Trophoblast cell (in vitro differentiated cells and primary cell): ENCODE results near the gene PARD3B.

ENCODE experiments used
- DNase-seq, 2 donors: peaks; one replicate each; pipeline ENCODE4 v3.0.0-alpha.2; 2016
- H2AFZ ChIP-seq: 2 replicates; pipeline ENCODE4 v1.6.1; 2013; ENCODE audit warnings: low read length, moderate library complexity, mild to moderate bottlenecking; ENCODE audit not compliant: insufficient read depth, poor library complexity
- H2AK5ac ChIP-seq: 2 replicates; pipeline ENCODE4 v1.6.1; 2013; ENCODE audit warnings: mild to moderate bottlenecking, low read length
- H2BK120ac ChIP-seq: 2 replicates; pipeline ENCODE4 v1.6.1; 2013; ENCODE audit warnings: low read length, mild to moderate bottlenecking, moderate library complexity; ENCODE audit not compliant: insufficient read depth, poor library complexity
- H2BK12ac ChIP-seq: 2 replicates; pipeline ENCODE4 v1.6.1; 2013; ENCODE audit warnings: mild to moderate bottlenecking, low read length, moderate library complexity
- H2BK5ac ChIP-seq: 2 replicates; pipeline ENCODE4 v1.6.1; 2013; ENCODE audit warnings: low read length, low read depth, moderate library complexity, mild to moderate bottlenecking; ENCODE audit not compliant: poor library complexity
- H3K14ac ChIP-seq: 2 replicates; pipeline ENCODE4 v1.6.1; 2013; ENCODE audit warnings: mild to moderate bottlenecking, low read length
- H3K18ac ChIP-seq: 2 replicates; pipeline ENCODE4 v1.6.1; 2013; ENCODE audit warnings: mild to moderate bottlenecking, low read length
- H3K23ac ChIP-seq: 2 replicates; pipeline ENCODE4 v1.6.1; 2013; ENCODE audit warnings: low read length
- H3K27ac ChIP-seq: 2 replicates; pipeline ENCODE4 v1.5.1; 2013; ENCODE audit warnings: low read depth, mild to moderate bottlenecking, inconsistent platforms, low read length, moderate library complexity
- H3K27me3 ChIP-seq: 2 replicates; pipeline ENCODE4 v1.6.1; 2013; ENCODE audit warnings: inconsistent platforms, mild to moderate bottlenecking, low read length, moderate library complexity; ENCODE audit not compliant: insufficient read depth
- H3K36me3 ChIP-seq, 2 experiments: 1 replicate in 1 of 2; 2 replicates in 1 of 2; pipeline ENCODE4 v1.6.1; 2013; ENCODE audit warnings: low read length in 2 of 2, mild to moderate bottlenecking in 2 of 2, moderate library complexity in 1 of 2; ENCODE audit not compliant: insufficient read depth in 2 of 2, control insufficient read depth in 1 of 2
- H3K4ac ChIP-seq: 2 replicates; pipeline ENCODE4 v1.6.1; 2013; ENCODE audit warnings: low read depth, mild to moderate bottlenecking, low read length, moderate library complexity
- H3K4me1 ChIP-seq, 2 experiments: 1 replicate in 1 of 2; 2 replicates in 1 of 2; pipeline ENCODE4 v1.6.1; 2013; ENCODE audit warnings: low read length in 2 of 2, mild to moderate bottlenecking in 2 of 2, moderate library complexity in 1 of 2; ENCODE audit not compliant: insufficient read depth in 2 of 2, control insufficient read depth in 1 of 2
- H3K4me2 ChIP-seq: 2 replicates; pipeline ENCODE4 v1.6.1; 2013; ENCODE audit warnings: inconsistent platforms, mild to moderate bottlenecking, low read length, moderate library complexity
- H3K4me3 ChIP-seq: 2 replicates; pipeline ENCODE4 v1.5.1; 2013; ENCODE audit warnings: mild to moderate bottlenecking, low read depth, low read length, inconsistent platforms
- H3K79me1 ChIP-seq: one replicate; pipeline ENCODE4 v1.6.1; 2013; ENCODE audit warnings: low read length
- H3K79me2 ChIP-seq: 2 replicates; pipeline ENCODE4 v1.6.1; 2013; ENCODE audit warnings: low read length, mild to moderate bottlenecking; ENCODE audit not compliant: control insufficient read depth, insufficient read depth, poor library complexity
- H3K9ac ChIP-seq: 2 replicates; pipeline ENCODE4 v1.6.1; 2013; ENCODE audit warnings: mild to moderate bottlenecking, low read length
- H3K9me3 ChIP-seq: 2 replicates; pipeline ENCODE4 v1.6.1; 2013; ENCODE audit warnings: low read depth, mild to moderate bottlenecking, control low read depth, inconsistent platforms, low read length; ENCODE audit not compliant: insufficient read depth
- H4K12ac ChIP-seq: 2 replicates; pipeline ENCODE4 v1.6.1; 2013; ENCODE audit warnings: low read depth, mild to moderate bottlenecking, low read length, moderate library complexity
- H4K8ac ChIP-seq: 2 replicates; pipeline ENCODE4 v1.6.1; 2013; ENCODE audit warnings: low read depth, mild to moderate bottlenecking, low read length, moderate library complexity
- H4K91ac ChIP-seq: one replicate; pipeline ENCODE4 v1.6.1; 2013; ENCODE audit warnings: low read depth, mild to moderate bottlenecking, low read length, moderate library complexity
- WGBS: extraction: QIAGEN DNeasy Blood & Tissue Kit; methylation state at CpG from one replicate; pipeline ENCODE4 v1.1.7; 2013; ENCODE audit warnings: missing lambda C conversion rate; ENCODE audit not compliant: insufficient read length, insufficient coverage; ENCODE audit errors: extremely low coverage; 5-methylcytosine and 5-hydroxymethylcytosine counted together

The PARD3B gene

DNA sequence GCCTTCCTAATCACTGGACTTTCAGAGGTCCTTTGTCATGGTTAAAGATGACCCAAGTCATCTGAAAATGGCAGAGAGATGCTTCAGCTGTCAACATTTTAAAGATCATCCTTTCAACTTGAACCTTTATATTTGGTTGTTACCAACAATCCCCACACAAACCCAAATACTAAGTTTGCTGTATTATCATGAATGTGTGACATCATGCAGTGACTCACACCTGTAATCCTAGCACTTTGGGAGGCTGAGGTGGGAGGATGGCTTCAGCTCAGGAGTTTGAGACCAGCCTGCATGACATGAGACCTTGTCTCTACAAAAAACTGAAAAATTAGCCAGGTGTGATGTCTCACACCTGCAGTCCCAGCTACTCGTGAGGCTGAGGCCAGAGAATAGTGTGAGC is 1081.8 kb downstream of the PARD3B start:
- Histone ChIP-seq H3K14ac (no peak overlapping the region), H4K91ac (no peak overlapping the region), H3K9me3 (no peaks in the 10 kb centered on the region), H3K4me1 (peaks cover 2% of the 10 kb centered on the region in 2 experiments), H2AK5ac (no peak overlapping the region), H2BK5ac (no peak overlapping the region), H3K4me2 (no peak overlapping the region), H3K27ac (no peak overlapping the region), H3K36me3 (no peaks in the 10 kb centered on the region), H3K23ac (no peak overlapping the region), H4K8ac (no peak overlapping the region), H3K79me1 (no peaks in the 10 kb centered on the region), H2AFZ (no peak overlapping the region), H3K79me2 (no peaks in the 10 kb centered on the region), H3K9ac (no peak overlapping the region), H4K12ac (no peak overlapping the region), H3K4ac (no peak overlapping the region), H3K4me3 (no peak overlapping the region), H3K27me3 (no peaks in the 10 kb centered on the region), H2BK12ac (no peak overlapping the region), H2BK120ac (no peak overlapping the region), H3K18ac (no peak overlapping the region)
- WGBS, result no CpG with 5 or more reads among the region's 1 CpG
- no peak for DNase-seq

GRCh38 chr2:205628422-205628821 is 1083.1 kb downstream of the PARD3B start:
- Histone ChIP-seq H3K79me1 (no peaks in the 10 kb centered on the region), H3K14ac (no peak overlapping the region), H3K9me3 (no peaks in the 10 kb centered on the region), H2BK12ac (no peak overlapping the region), H3K9ac (no peak overlapping the region), H3K27ac (no peak overlapping the region), H3K4me1 (peaks cover 2% of the 10 kb centered on the region in 2 experiments), H3K79me2 (no peaks in the 10 kb centered on the region), H3K4ac (no peak overlapping the region), H4K91ac (no peak overlapping the region), H3K4me2 (no peak overlapping the region), H2BK5ac (no peak overlapping the region), H3K23ac (no peak overlapping the region), H3K18ac (no peak overlapping the region), H4K8ac (no peak overlapping the region), H2AK5ac (no peak overlapping the region), H2BK120ac (no peak overlapping the region), H3K27me3 (no peaks in the 10 kb centered on the region), H3K4me3 (no peak overlapping the region), H2AFZ (no peak overlapping the region), H4K12ac (no peak overlapping the region), H3K36me3 (no peaks in the 10 kb centered on the region)
- DNase-seq, result no peak
- WGBS, result no CpG with 5 or more reads among the region's 3 CpGs

DNA sequence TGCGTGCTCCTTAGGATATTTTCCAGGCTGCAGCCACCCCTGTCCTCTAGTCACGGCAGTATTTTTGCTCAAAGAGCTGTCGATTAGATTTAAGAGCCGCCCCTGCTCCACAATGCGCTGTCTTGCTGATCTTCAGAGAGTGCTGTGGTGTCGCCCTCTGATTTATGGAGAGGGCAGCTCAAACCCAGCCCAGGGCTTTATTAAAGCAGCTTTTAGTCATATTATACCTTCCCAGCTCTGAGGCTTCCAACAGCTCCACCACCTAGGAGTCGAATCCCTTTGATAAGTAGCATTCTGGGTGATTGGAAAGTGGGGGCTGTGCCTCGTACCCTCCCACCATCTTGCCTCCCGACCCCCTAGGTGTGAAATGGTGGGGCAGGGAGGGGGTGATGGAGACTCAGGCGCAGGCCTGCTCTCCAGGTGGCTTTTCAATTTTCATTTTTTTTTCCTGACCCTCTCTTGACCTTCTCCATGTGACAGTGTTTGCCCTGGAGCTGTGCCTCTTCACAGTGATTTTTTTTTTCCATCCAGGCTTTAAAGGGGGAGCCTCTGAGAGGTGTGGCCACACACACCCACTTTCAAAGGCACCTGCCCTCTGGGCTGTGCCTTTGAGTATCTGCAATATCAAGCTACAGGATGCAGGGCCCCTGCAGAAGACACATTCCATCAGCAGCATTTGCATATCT is 1084.0 kb downstream of the PARD3B start:
- H2BK120ac ChIP-seq, result no peak overlapping the region
- H2AK5ac ChIP-seq, result no peak overlapping the region
- H2AFZ ChIP-seq, result no peak overlapping the region
- no peaks in the 10 kb centered on the region for H3K36me3 ChIP-seq
- H3K9me3 ChIP-seq, result no peaks in the 10 kb centered on the region
- H4K91ac ChIP-seq, result no peak overlapping the region
- H3K23ac ChIP-seq, result no peak overlapping the region
- H2BK12ac ChIP-seq, result no peak overlapping the region
- DNase-seq, result no peak
- H2BK5ac ChIP-seq, result no peak overlapping the region
- no peak overlapping the region for H3K27ac ChIP-seq
- H3K4ac ChIP-seq, result no peak overlapping the region
- H3K79me1 ChIP-seq, result no peaks in the 10 kb centered on the region
- H3K14ac ChIP-seq, result no peak overlapping the region
- H4K8ac ChIP-seq, result no peak overlapping the region
- no peaks in the 10 kb centered on the region for H3K79me2 ChIP-seq
- H4K12ac ChIP-seq, result no peak overlapping the region
- no CpG with 5 or more reads among the region's 10 CpGs for WGBS
- peaks cover 2% of the 10 kb centered on the region in 2 experiments for H3K4me1 ChIP-seq
- no peak overlapping the region for H3K9ac ChIP-seq
- H3K18ac ChIP-seq, result no peak overlapping the region
- no peak overlapping the region for H3K4me2 ChIP-seq
- H3K4me3 ChIP-seq, result no peak overlapping the region
- no peaks in the 10 kb centered on the region for H3K27me3 ChIP-seq

- no peak overlapping the region for H3K14ac ChIP-seq
These were observed 1088.7 kb downstream of the PARD3B start for GRCh38 chr2:205633994-205634393.

More at GRCh38 chr2:205633994-205634393, 1088.7 kb downstream of the PARD3B start:
- DNase-seq, result no peak
- no peak overlapping the region for H4K12ac ChIP-seq
- H3K4ac ChIP-seq, result no peak overlapping the region
- no peak overlapping the region for H2BK120ac ChIP-seq
- H3K9ac ChIP-seq, result no peak overlapping the region
- no peak overlapping the region for H3K27ac ChIP-seq
- WGBS, result no CpG with 5 or more reads among the region's 1 CpG
- no peak overlapping the region for H4K91ac ChIP-seq
- no peak overlapping the region for H2AK5ac ChIP-seq
- no peak overlapping the region for H3K23ac ChIP-seq
- H2AFZ ChIP-seq, result no peak overlapping the region
- no peaks in the 10 kb centered on the region for H3K36me3 ChIP-seq
- H2BK12ac ChIP-seq, result no peak overlapping the region
- no peaks in the 10 kb centered on the region for H3K79me2 ChIP-seq
- no peak overlapping the region for H3K4me3 ChIP-seq
- no peak overlapping the region for H2BK5ac ChIP-seq
- H3K9me3 ChIP-seq, result no peaks in the 10 kb centered on the region
- H3K18ac ChIP-seq, result no peak overlapping the region
- H3K4me1 ChIP-seq, result peaks cover 2% of the 10 kb centered on the region in 2 experiments
- H3K27me3 ChIP-seq, result no peaks in the 10 kb centered on the region
- H3K79me1 ChIP-seq, result no peaks in the 10 kb centered on the region
- no peak overlapping the region for H3K4me2 ChIP-seq
- no peak overlapping the region for H4K8ac ChIP-seq
